ENCODE data around the gene GNG7.
A peak's percentile ranks its signal among the peaks of the same experiment; 100 is the strongest.
"Not testable (repeated sequence)": the region's sequence is repeated elsewhere in the genome, so short reads cannot be mapped to it uniquely, and the experiment has no call there.

Gene GNG7

DNA sequence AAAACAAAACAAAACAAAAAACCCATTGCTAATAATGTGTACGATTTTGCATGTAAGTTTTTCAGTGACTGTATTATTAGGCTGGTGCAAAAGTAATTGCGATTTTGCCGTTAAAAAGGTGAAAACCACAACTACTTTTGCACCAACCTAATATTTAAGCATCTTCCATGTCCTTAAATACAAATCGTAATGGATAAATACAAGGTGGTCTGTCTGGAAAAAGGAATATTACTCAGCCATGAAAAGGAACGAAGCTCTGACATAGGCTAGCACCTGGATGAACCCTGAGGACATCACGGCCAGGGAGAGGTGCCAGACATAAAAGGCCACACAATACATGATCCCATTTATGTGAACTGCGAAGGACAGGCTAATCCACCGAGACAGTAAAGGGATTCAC lies 193.4 kb downstream of the GNG7 start:
- Histone ChIP-seq H3K27ac (ENCODE audit: low read depth, low read length) (no peak overlapping the region), H3K36me3 (ENCODE audit: control insufficient read depth in 1 of 2, insufficient read depth in 2 of 2, low read length in 2 of 2) (no peaks in the 10 kb centered on the region), H2BK5ac (ENCODE audit: low read depth, low read length, poor library complexity) (no peak overlapping the region), H2BK12ac (ENCODE audit: low read length) (peak overlapping the region; percentile 59), H4K91ac (ENCODE audit: low read depth, low read length) (no peak overlapping the region), H2BK120ac (ENCODE audit: insufficient read depth, low read length, poor library complexity) (no peak overlapping the region), H2AK5ac (ENCODE audit: low read length) (no peak overlapping the region), H3K14ac (ENCODE audit: low read length) (no peak overlapping the region), H3K79me1 (ENCODE audit: low read length) (peaks cover 4% of the 10 kb centered on the region), H4K12ac (ENCODE audit: low read depth, low read length) (no peak overlapping the region), H3K4ac (ENCODE audit: low read depth, low read length) (no peak overlapping the region), H3K4me1 (ENCODE audit: control insufficient read depth in 1 of 2, insufficient read depth in 2 of 2, low read length in 2 of 2) (peaks cover 1 to 3% of the 10 kb centered on the region in 2 experiments), H3K4me2 (ENCODE audit: low read length) (no peak overlapping the region), H3K23ac (ENCODE audit: low read length) (no peak overlapping the region), H3K27me3 (ENCODE audit: insufficient read depth, low read length) (no peaks in the 10 kb centered on the region), H3K4me3 (ENCODE audit: low read depth, low read length) (no peak overlapping the region), H3K18ac (ENCODE audit: low read length) (no peak overlapping the region), H3K9ac (ENCODE audit: low read length) (no peak overlapping the region), H2AFZ (ENCODE audit: insufficient read depth, low read length, poor library complexity) (no peak overlapping the region), H4K8ac (ENCODE audit: low read depth, low read length) (no peak overlapping the region), H3K9me3 (ENCODE audit: insufficient read depth, low read depth, low read length) (peaks cover 3% of the 10 kb centered on the region), H3K79me2 (ENCODE audit: control insufficient read depth, insufficient read depth, low read length, poor library complexity) (no peaks in the 10 kb centered on the region)
- WGBS (ENCODE audit: extremely low coverage, insufficient coverage, insufficient read length): no CpG with 5 or more reads among the region's 8 CpGs
- DNase-seq: no peak

- Histone ChIP-seq H2AFZ (ENCODE audit: insufficient read depth, low read length, poor library complexity) (no peak overlapping the region), H3K9ac (ENCODE audit: low read length) (no peak overlapping the region), H3K9me3 (ENCODE audit: insufficient read depth, low read depth, low read length) (peaks cover 3% of the 10 kb centered on the region), H3K79me1 (ENCODE audit: low read length) (peaks cover 7% of the 10 kb centered on the region), H3K4me1 (ENCODE audit: control insufficient read depth in 1 of 2, insufficient read depth in 2 of 2, low read length in 2 of 2) (peaks cover 9 to 12% of the 10 kb centered on the region in 2 experiments), H4K8ac (ENCODE audit: low read depth, low read length) (peak overlapping the region; percentile 80), H3K14ac (ENCODE audit: low read length) (no peak overlapping the region), H2BK120ac (ENCODE audit: insufficient read depth, low read length, poor library complexity) (peak overlapping the region; percentile 15), H3K36me3 (ENCODE audit: control insufficient read depth in 1 of 2, insufficient read depth in 2 of 2, low read length in 2 of 2) (no peaks in the 10 kb centered on the region), H2AK5ac (ENCODE audit: low read length) (peak overlapping the region; percentile 64), H3K79me2 (ENCODE audit: control insufficient read depth, insufficient read depth, low read length, poor library complexity) (no peaks in the 10 kb centered on the region), H4K12ac (ENCODE audit: low read depth, low read length) (no peak overlapping the region), H3K4ac (ENCODE audit: low read depth, low read length) (no peak overlapping the region), H3K27ac (ENCODE audit: low read depth, low read length) (no peak overlapping the region), H4K91ac (ENCODE audit: low read depth, low read length) (no peak overlapping the region), H3K4me2 (ENCODE audit: low read length) (no peak overlapping the region), H2BK5ac (ENCODE audit: low read depth, low read length, poor library complexity) (no peak overlapping the region), H3K18ac (ENCODE audit: low read length) (no peak overlapping the region), H2BK12ac (ENCODE audit: low read length) (peak overlapping the region; percentile 30), H3K27me3 (ENCODE audit: insufficient read depth, low read length) (no peaks in the 10 kb centered on the region), H3K4me3 (ENCODE audit: low read depth, low read length) (no peak overlapping the region), H3K23ac (ENCODE audit: low read length) (no peak overlapping the region)
- peak in 1 of 2 donors; percentile 47 for DNase-seq
- no CpG with 5 or more reads among the region's 12 CpGs for WGBS (ENCODE audit: extremely low coverage, insufficient coverage, insufficient read length)
Observed at GRCh38 chr19:2507109-2507508, 195.4 kb downstream of the GNG7 start.

DNA sequence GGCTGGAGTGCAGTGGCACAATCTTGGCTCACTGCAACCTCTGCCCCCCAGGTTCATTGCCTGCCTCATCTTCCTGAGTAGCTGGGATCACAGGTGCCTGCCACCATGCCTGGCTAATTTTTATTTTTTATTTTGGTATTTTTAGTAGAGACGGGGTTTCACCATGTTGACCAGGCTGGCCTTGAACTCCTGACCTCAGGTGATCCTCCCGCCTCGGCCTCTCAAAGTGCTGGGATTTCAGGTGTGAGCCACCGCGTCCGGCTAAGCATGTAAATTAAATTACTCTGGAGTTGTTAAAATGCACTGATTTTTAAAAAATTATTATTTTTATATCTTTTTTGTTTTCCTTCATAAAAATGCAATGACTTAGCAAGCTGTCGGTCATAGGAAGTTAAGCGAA lies 195.8 kb downstream of the GNG7 start:
- H3K79me1 ChIP-seq (ENCODE audit: low read length); H4K8ac ChIP-seq (ENCODE audit: low read depth, low read length); H2BK120ac ChIP-seq (ENCODE audit: insufficient read depth, low read length, poor library complexity); H3K36me3 ChIP-seq (ENCODE audit: control insufficient read depth in 1 of 2, insufficient read depth in 2 of 2, low read length in 2 of 2); H3K23ac ChIP-seq (ENCODE audit: low read length); H3K4me2 ChIP-seq (ENCODE audit: low read length); H4K12ac ChIP-seq (ENCODE audit: low read depth, low read length); H3K4me3 ChIP-seq (ENCODE audit: low read depth, low read length); H2AK5ac ChIP-seq (ENCODE audit: low read length); H3K9me3 ChIP-seq (ENCODE audit: insufficient read depth, low read depth, low read length); H4K91ac ChIP-seq (ENCODE audit: low read depth, low read length); H3K4ac ChIP-seq (ENCODE audit: low read depth, low read length); H2BK5ac ChIP-seq (ENCODE audit: low read depth, low read length, poor library complexity); H2AFZ ChIP-seq (ENCODE audit: insufficient read depth, low read length, poor library complexity); H3K79me2 ChIP-seq (ENCODE audit: control insufficient read depth, insufficient read depth, low read length, poor library complexity); H3K14ac ChIP-seq (ENCODE audit: low read length); H3K18ac ChIP-seq (ENCODE audit: low read length); H3K9ac ChIP-seq (ENCODE audit: low read length); H3K27me3 ChIP-seq (ENCODE audit: insufficient read depth, low read length); H2BK12ac ChIP-seq (ENCODE audit: low read length); H3K27ac ChIP-seq (ENCODE audit: low read depth, low read length); DNase-seq: not testable (repeated sequence)
- peaks cover 9 to 12% of the 10 kb centered on the region in 2 experiments for H3K4me1 ChIP-seq (ENCODE audit: control insufficient read depth in 1 of 2, insufficient read depth in 2 of 2, low read length in 2 of 2)
- WGBS (ENCODE audit: extremely low coverage, insufficient coverage, insufficient read length): no CpG with 5 or more reads among the region's 8 CpGs

GRCh38 chr19:2503521-2504109 lies 198.9 kb downstream of the GNG7 start:
- Histone ChIP-seq H3K79me2 (ENCODE audit: control insufficient read depth, insufficient read depth, low read length, poor library complexity) (peaks cover 5% of the 10 kb centered on the region), H4K8ac (ENCODE audit: low read depth, low read length) (no peak overlapping the region), H3K4me1 (ENCODE audit: control insufficient read depth in 1 of 2, insufficient read depth in 2 of 2, low read length in 2 of 2) (peaks cover 24 to 26% of the 10 kb centered on the region in 2 experiments), H3K9ac (ENCODE audit: low read length) (no peak overlapping the region), H4K91ac (ENCODE audit: low read depth, low read length) (peak overlapping the region; percentile 84), H2AK5ac (ENCODE audit: low read length) (no peak overlapping the region), H2BK120ac (ENCODE audit: insufficient read depth, low read length, poor library complexity) (peak overlapping the region; percentile 64), H4K12ac (ENCODE audit: low read depth, low read length) (no peak overlapping the region), H3K27ac (ENCODE audit: low read depth, low read length) (peak overlapping the region; percentile 1), H3K36me3 (ENCODE audit: control insufficient read depth in 1 of 2, insufficient read depth in 2 of 2, low read length in 2 of 2) (no peaks in the 10 kb centered on the region), H3K23ac (ENCODE audit: low read length) (no peak overlapping the region), H3K27me3 (ENCODE audit: insufficient read depth, low read length) (no peaks in the 10 kb centered on the region), H3K4me2 (ENCODE audit: low read length) (no peak overlapping the region), H2AFZ (ENCODE audit: insufficient read depth, low read length, poor library complexity) (no peak overlapping the region), H2BK5ac (ENCODE audit: low read depth, low read length, poor library complexity) (peak overlapping the region; percentile 21), H3K9me3 (ENCODE audit: insufficient read depth, low read depth, low read length) (peaks cover 2% of the 10 kb centered on the region), H3K79me1 (ENCODE audit: low read length) (peaks cover 21% of the 10 kb centered on the region), H3K4me3 (ENCODE audit: low read depth, low read length) (no peak overlapping the region), H3K18ac (ENCODE audit: low read length) (peak overlapping the region; percentile 12), H3K4ac (ENCODE audit: low read depth, low read length) (no peak overlapping the region), H2BK12ac (ENCODE audit: low read length) (peak overlapping the region; percentile 85), H3K14ac (ENCODE audit: low read length) (no peak overlapping the region)
- DNase-seq: no peak
- no CpG with 5 or more reads among the region's 21 CpGs for WGBS (ENCODE audit: extremely low coverage, insufficient coverage, insufficient read length)
